Right lobe of liver (tissue), 6 donors: ENCODE measurements around the gene AFAP1. TPM values are rescaled to one million over a fixed set of nuclear protein-coding genes. Genes with fewer than 3 reads are reported as not detected.

Experiments
- ATAC-seq, 4 donors: fragments of 200-7000 bp; cut with Tn5 transposase; one replicate each; pipeline ENCODE4 v1.9.1; 2020; ENCODE audit warnings: mild to moderate bottlenecking in 4 of 4, moderate library complexity in 4 of 4
- DNase-seq, 3 donors: peaks; one replicate each; pipeline ENCODE4 v3.0.0-alpha.2; 2020
- H3K27ac ChIP-seq, 3 donors: fragments of 200-600 bp; one replicate each; pipeline ENCODE4 v1.8.0; 2022
- H3K27me3 ChIP-seq, 2 donors: fragments of 200-600 bp; one replicate each; pipeline ENCODE4 v1.8.0; 2022
- H3K36me3 ChIP-seq, 4 donors: fragments of 200-600 bp; sonication (generic) in 1 of 4; one replicate each; pipeline versions ENCODE4 v1.5.1 to v1.8.0; 2017 to 2022; ENCODE audit warnings: control low read depth in 1 of 4
- H3K4me1 ChIP-seq, 4 donors: fragments of 200-600 bp; sonication (generic) in 1 of 4; one replicate each; pipeline versions ENCODE4 v1.5.1 to v1.8.0; 2017 to 2022; ENCODE audit warnings: control low read depth in 1 of 4
- H3K4me3 ChIP-seq, 3 donors: fragments of 200-600 bp; one replicate each; pipeline ENCODE4 v1.8.0; 2022
- H3K9me3 ChIP-seq, 4 donors: fragments of 200-600 bp; sonication (generic) in 1 of 4; one replicate each; pipeline versions ENCODE4 v1.5.1 to v1.8.0; 2017 to 2022; ENCODE audit warnings: control low read depth in 1 of 4
- CTCF ChIP-seq, 4 donors: fragments of 200-600 bp in 3 of 4; fragments of 450-650 bp in 1 of 4; IDR thresholded peaks; one replicate each; pipeline versions ENCODE4 v1.5.1 to v1.8.0; 2016 to 2022; ENCODE audit warnings: antibody characterized with exemption in 4 of 4, mild to moderate bottlenecking in 2 of 4
- POLR2A ChIP-seq: fragments of 450-650 bp; IDR thresholded peaks from one replicate; pipeline ENCODE4 v1.6.1; 2017; ENCODE audit warnings: antibody characterized with exemption, mild to moderate bottlenecking
- WGBS: methylation state at CpG from one replicate; pipeline ENCODE4 v1.1.6; 2018; ENCODE audit warnings: low coverage, low lambda C conversion rate; ENCODE audit not compliant: insufficient coverage; ENCODE audit errors: missing lambda C conversion rate; 5-methylcytosine and 5-hydroxymethylcytosine counted together
- intact Hi-C, 2 donors: fragments of 100-400 bp; cut with DNase I; formaldehyde crosslinking; loops; one replicate each; pipeline versions ENCODE4 v1.11.2 to v1.14.1; 2022
- total RNA-seq, 6 experiments: library from RNA; depleted of rRNA in 2 of 6; stranded (reverse); fragments of >200 nt in 2 of 6; fragmentation: NEBNext Ultra II Directional in 3 of 6; extraction: Animal tissue kit (Norgen Biotek cat#: 25700) in 3 of 6; gene quantifications; one replicate each; pipeline versions ENCODE4 v1.1.0 to v1.2.4, GENCODE V29; 2016 to 2023
- donor health status: DM: no; HTN: yes; CAD: no.
- donor health status: DM: no; HTN: no; CAD: no.
- donor health status: DM: no; HTN: no; CAD: no.
- donor health status: DM: no; HTN: yes; CAD: no.
- donor health status: DM: no; HTN: yes; CAD: no.

The AFAP1 gene
- total RNA-seq, 6 experiments from 2014 or later = 0.95 to 3.1 (median 1.9) TPM

GRCh38 chr4:7753271-7753670 is 186.4 kb downstream of the AFAP1 start:
- Histone ChIP-seq H3K27ac (no peak overlapping the region), H3K9me3 (no peaks in the 10 kb centered on the region), H3K4me1 (no peaks in the 10 kb centered on the region), H3K27me3 (no peaks in the 10 kb centered on the region), H3K4me3 (no peak overlapping the region), H3K36me3 (no peaks in the 10 kb centered on the region)
- no peak for DNase-seq
- WGBS = 77% methylated on average over 14 of the region's 15 CpGs
- intact Hi-C loops = no loop called here
- no peak for ATAC-seq
- TF ChIP-seq POLR2A (no peak), CTCF (IDR thresholded peaks at IDR 0.05) (no peak)

- 95% methylated on average over 4 of the region's 6 CpGs for WGBS
- H3K27ac ChIP-seq = no peak overlapping the region
- H3K4me3 ChIP-seq = no peak overlapping the region
- no peaks in the 10 kb centered on the region for H3K27me3 ChIP-seq
- DNase-seq = no peak
- H3K9me3 ChIP-seq = no peaks in the 10 kb centered on the region
- ATAC-seq = no peak
- intact Hi-C loops = no loop called here
- no peaks in the 10 kb centered on the region for H3K4me1 ChIP-seq
- no peaks in the 10 kb centered on the region for H3K36me3 ChIP-seq
- TF ChIP-seq POLR2A = no peak
- TF ChIP-seq CTCF (IDR thresholded peaks at IDR 0.05) = no peak
Measured at GRCh38 chr4:7752649-7753048, 187.0 kb downstream of the AFAP1 start.

GRCh38 chr4:7750972-7751371 is 188.7 kb downstream of the AFAP1 start:
- no peaks in the 10 kb centered on the region for H3K27me3 ChIP-seq
- no peak overlapping the region for H3K4me3 ChIP-seq
- no peak for TF ChIP-seq CTCF (IDR thresholded peaks at IDR 0.05)
- TF ChIP-seq POLR2A = no peak
- H3K9me3 ChIP-seq = no peaks in the 10 kb centered on the region
- no peak for DNase-seq
- no peaks in the 10 kb centered on the region for H3K4me1 ChIP-seq
- no peak for ATAC-seq
- intact Hi-C loops = no loop called here
- no peaks in the 10 kb centered on the region for H3K36me3 ChIP-seq
- no peak overlapping the region for H3K27ac ChIP-seq

- TF ChIP-seq POLR2A (no peak), CTCF (IDR thresholded peaks at IDR 0.05) (no peak)
- DNase-seq (no peak), ATAC-seq (no peak)
- Histone ChIP-seq H3K4me1 (no peaks in the 10 kb centered on the region), H3K36me3 (no peaks in the 10 kb centered on the region), H3K9me3 (no peaks in the 10 kb centered on the region), H3K4me3 (no peak overlapping the region), H3K27me3 (no peaks in the 10 kb centered on the region), H3K27ac (no peak overlapping the region)
- WGBS = 73% methylated on average over 6 of the region's 6 CpGs
- intact Hi-C loops = no loop called here
Measured at GRCh38 chr4:7750523-7750922, 189.1 kb downstream of the AFAP1 start.

GRCh38 chr4:7747566-7747965 is 192.1 kb downstream of the AFAP1 start:
- intact Hi-C loops = no loop called here
- ATAC-seq = no peak

More at GRCh38 chr4:7747566-7747965, 192.1 kb downstream of the AFAP1 start:
- Histone ChIP-seq H3K27ac (no peak overlapping the region), H3K36me3 (no peaks in the 10 kb centered on the region), H3K27me3 (no peaks in the 10 kb centered on the region), H3K9me3 (no peaks in the 10 kb centered on the region), H3K4me3 (no peak overlapping the region), H3K4me1 (no peaks in the 10 kb centered on the region)
- DNase-seq = no peak
- no peak for TF ChIP-seq CTCF (IDR thresholded peaks at IDR 0.05)
- TF ChIP-seq POLR2A = no peak
- WGBS = 86% methylated on average over 7 of the region's 11 CpGs
